HEK293 (cell line): ENCODE measurements around the gene C2CD2.

Experiments
- CTCF ChIA-PET: fragments of 350-600 bp; formaldehyde crosslinking; extraction: SDS; loops from one replicate; lab custom pipeline; 2021; ENCODE audit warnings: antibody characterized with exemption; lab: Yijun Ruan, JAX
- POLR2A ChIA-PET: fragments of 300-600 bp; formaldehyde crosslinking; extraction: SDS; loops from one replicate; lab custom pipeline; 2020; ENCODE audit warnings: antibody characterized with exemption, inconsistent platforms; lab: Yijun Ruan, JAX
- H3K27ac ChIP-seq: fragments of 200-500 bp; sonication (Bioruptor generic); 2 replicates; pipeline ENCODE4 v1.5.1; 2014; ENCODE audit warnings: low read depth, low read length, control low read depth, inconsistent platforms; ENCODE audit errors: extremely low read depth
- H3K36me3 ChIP-seq, 2 experiments: fragments of 200-500 bp in 1 of 2; sonication (Bioruptor generic) in 1 of 2; 1 replicate in 1 of 2; 2 replicates in 1 of 2; pipeline ENCODE4 v1.5.1; 2014 to 2017; ENCODE audit warnings: inconsistent platforms in 2 of 2, low read length in 2 of 2; ENCODE audit not compliant: control insufficient read depth in 2 of 2, insufficient read depth in 1 of 2
- H3K4me1 ChIP-seq: fragments of 200-500 bp; sonication (Bioruptor generic); 2 replicates; pipeline ENCODE4 v1.5.1; 2014; ENCODE audit warnings: mild to moderate bottlenecking, low read length, inconsistent platforms; ENCODE audit not compliant: control insufficient read depth, insufficient read depth
- H3K4me3 ChIP-seq: 2 replicates; pipeline ENCODE4 v1.5.1; 2011; ENCODE audit warnings: low read depth, mild to moderate bottlenecking, control low read depth, low read length, moderate library complexity
- H3K9me3 ChIP-seq: fragments of 200-500 bp; sonication (Bioruptor generic); 2 replicates; pipeline ENCODE4 v1.5.1; 2014; ENCODE audit warnings: low read depth, low read length, inconsistent platforms; ENCODE audit not compliant: control insufficient read depth, insufficient read depth
- EGR2 ChIP-seq: fragments of 450-650 bp; formaldehyde crosslinking; IDR thresholded peaks from 2 replicates; pipeline ENCODE4 v1.5.1; 2016; ENCODE audit warnings: low read depth, missing biosample characterization, missing genetic modification characterization
- HOXC10 ChIP-seq: sonication (generic); formaldehyde crosslinking; IDR thresholded peaks from 2 replicates; pipeline ENCODE4 v1.8.1; 2023; ENCODE audit warnings: mild to moderate bottlenecking, missing genetic modification reagents
- KLF7 ChIP-seq: fragments of 450-650 bp; formaldehyde crosslinking; IDR thresholded peaks from 2 replicates; pipeline ENCODE4 v1.5.1; 2016; ENCODE audit warnings: missing biosample characterization, missing genetic modification characterization, borderline replicate concordance
- MZF1 ChIP-seq: fragments of 450-650 bp; formaldehyde crosslinking; IDR thresholded peaks from 2 replicates; pipeline ENCODE4 v1.5.1; 2017; ENCODE audit warnings: missing biosample characterization, missing genetic modification characterization, borderline replicate concordance
- PATZ1 ChIP-seq: fragments of 450-650 bp; formaldehyde crosslinking; IDR thresholded peaks from 2 replicates; pipeline ENCODE4 v1.5.1; 2016; ENCODE audit warnings: missing biosample characterization, missing genetic modification characterization
- REPIN1 ChIP-seq: fragments of 450-650 bp; formaldehyde crosslinking; IDR thresholded peaks from 2 replicates; pipeline ENCODE4 v1.5.1; 2017; ENCODE audit warnings: missing biosample characterization, missing genetic modification characterization, low read depth
- SETDB1 ChIP-seq: IDR thresholded peaks from one replicate; pipeline ENCODE4 v1.6.1; 2017; ENCODE audit warnings: mild to moderate bottlenecking, low read length, moderate library complexity, mixed read lengths; ENCODE audit not compliant: insufficient read length
- WT1 ChIP-seq: fragments of 450-650 bp; formaldehyde crosslinking; IDR thresholded peaks from 2 replicates; pipeline ENCODE4 v1.5.1; 2016; ENCODE audit warnings: missing biosample characterization, missing genetic modification characterization
- ZBTB21 ChIP-seq: fragments of 450-650 bp; formaldehyde crosslinking; IDR thresholded peaks from 2 replicates; pipeline ENCODE4 v1.5.1; 2017; ENCODE audit warnings: missing biosample characterization, missing genetic modification characterization
- ZFHX2 ChIP-seq: fragments of 450-650 bp; formaldehyde crosslinking; conservative IDR thresholded peaks from 2 replicates; pipeline ENCODE4 v1.5.1; 2016; ENCODE audit warnings: missing biosample characterization, missing genetic modification characterization
- ZFP41 ChIP-seq: fragments of 450-650 bp; formaldehyde crosslinking; IDR thresholded peaks from 2 replicates; pipeline ENCODE4 v1.5.1; 2016; ENCODE audit warnings: missing biosample characterization, missing genetic modification characterization, borderline replicate concordance
- ZIC2 ChIP-seq: fragments of 450-650 bp; formaldehyde crosslinking; IDR thresholded peaks from 2 replicates; pipeline ENCODE4 v1.5.1; 2016; ENCODE audit warnings: missing biosample characterization, missing genetic modification characterization
- ZNF132 ChIP-seq: fragments of 450-650 bp; formaldehyde crosslinking; IDR thresholded peaks from 2 replicates; pipeline ENCODE4 v1.5.1; 2017; ENCODE audit warnings: missing biosample characterization, missing genetic modification characterization, borderline replicate concordance
- ZNF19 ChIP-seq: fragments of 450-650 bp; formaldehyde crosslinking; IDR thresholded peaks from 2 replicates; pipeline ENCODE4; 2016; ENCODE audit warnings: missing biosample characterization, missing genetic modification characterization, low read depth
- ZNF202 ChIP-seq: fragments of 450-650 bp; formaldehyde crosslinking; IDR thresholded peaks from 2 replicates; pipeline ENCODE4 v1.5.1; 2016; ENCODE audit warnings: missing biosample characterization, missing genetic modification characterization, borderline replicate concordance
- ZNF221 ChIP-seq: fragments of 450-650 bp; formaldehyde crosslinking; IDR thresholded peaks from 2 replicates; pipeline ENCODE4 v1.5.1; 2017; ENCODE audit warnings: missing biosample characterization, missing genetic modification characterization, borderline replicate concordance
- ZNF398 ChIP-seq: fragments of 450-650 bp; formaldehyde crosslinking; IDR thresholded peaks from 2 replicates; pipeline ENCODE4 v1.5.1; 2017; ENCODE audit warnings: missing biosample characterization, missing genetic modification characterization
- ZNF549 ChIP-seq: fragments of 450-650 bp; IDR thresholded peaks from 2 replicates; pipeline ENCODE4 v1.5.1; 2018; ENCODE audit warnings: missing biosample characterization, missing genetic modification characterization, mild to moderate bottlenecking, inconsistent platforms, moderate library complexity
- ZNF623 ChIP-seq: fragments of 450-650 bp; formaldehyde crosslinking; IDR thresholded peaks from 2 replicates; pipeline ENCODE4 v1.5.1; 2016; ENCODE audit warnings: missing biosample characterization, missing genetic modification characterization
- ZNF629 ChIP-seq: fragments of 450-650 bp; formaldehyde crosslinking; IDR thresholded peaks from 2 replicates; pipeline ENCODE4 v1.5.1; 2017; ENCODE audit warnings: missing biosample characterization, missing genetic modification characterization
- ZNF747 ChIP-seq: fragments of 450-650 bp; formaldehyde crosslinking; IDR thresholded peaks from 2 replicates; pipeline ENCODE4 v1.5.1; 2016; ENCODE audit warnings: missing biosample characterization, missing genetic modification characterization
- ZNF791 ChIP-seq: fragments of 450-650 bp; formaldehyde crosslinking; IDR thresholded peaks from 2 replicates; pipeline ENCODE4 v1.5.1; 2016; ENCODE audit warnings: missing biosample characterization, missing genetic modification characterization
- ZNF830 ChIP-seq: fragments of 450-650 bp; IDR thresholded peaks from 2 replicates; pipeline ENCODE4 v1.5.0; 2018; ENCODE audit warnings: missing biosample characterization, missing genetic modification characterization, low read depth, mild to moderate bottlenecking, moderate library complexity
- TF ChIP-seq, protein P1 (sequence below): fragments of 450-650 bp; formaldehyde crosslinking; IDR thresholded peaks from 2 replicates; pipeline ENCODE4 v1.5.1; 2017; ENCODE audit warnings: missing biosample characterization, missing genetic modification characterization

C2CD2 gene

GRCh38 chr21:41856572-41856971 is 97.2 kb downstream of the C2CD2 start (continued):
- TF ChIP-seq, protein P1, sequence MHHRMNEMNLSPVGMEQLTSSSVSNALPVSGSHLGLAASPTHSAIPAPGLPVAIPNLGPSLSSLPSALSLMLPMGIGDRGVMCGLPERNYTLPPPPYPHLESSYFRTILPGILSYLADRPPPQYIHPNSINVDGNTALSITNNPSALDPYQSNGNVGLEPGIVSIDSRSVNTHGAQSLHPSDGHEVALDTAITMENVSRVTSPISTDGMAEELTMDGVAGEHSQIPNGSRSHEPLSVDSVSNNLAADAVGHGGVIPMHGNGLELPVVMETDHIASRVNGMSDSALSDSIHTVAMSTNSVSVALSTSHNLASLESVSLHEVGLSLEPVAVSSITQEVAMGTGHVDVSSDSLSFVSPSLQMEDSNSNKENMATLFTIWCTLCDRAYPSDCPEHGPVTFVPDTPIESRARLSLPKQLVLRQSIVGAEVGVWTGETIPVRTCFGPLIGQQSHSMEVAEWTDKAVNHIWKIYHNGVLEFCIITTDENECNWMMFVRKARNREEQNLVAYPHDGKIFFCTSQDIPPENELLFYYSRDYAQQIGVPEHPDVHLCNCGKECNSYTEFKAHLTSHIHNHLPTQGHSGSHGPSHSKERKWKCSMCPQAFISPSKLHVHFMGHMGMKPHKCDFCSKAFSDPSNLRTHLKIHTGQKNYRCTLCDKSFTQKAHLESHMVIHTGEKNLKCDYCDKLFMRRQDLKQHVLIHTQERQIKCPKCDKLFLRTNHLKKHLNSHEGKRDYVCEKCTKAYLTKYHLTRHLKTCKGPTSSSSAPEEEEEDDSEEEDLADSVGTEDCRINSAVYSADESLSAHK (tag by site-specific recombination), result no peak
- TF ChIP-seq ZNF830 (tag by site-specific recombination) (no peak), WT1 (no peak)

DNA sequence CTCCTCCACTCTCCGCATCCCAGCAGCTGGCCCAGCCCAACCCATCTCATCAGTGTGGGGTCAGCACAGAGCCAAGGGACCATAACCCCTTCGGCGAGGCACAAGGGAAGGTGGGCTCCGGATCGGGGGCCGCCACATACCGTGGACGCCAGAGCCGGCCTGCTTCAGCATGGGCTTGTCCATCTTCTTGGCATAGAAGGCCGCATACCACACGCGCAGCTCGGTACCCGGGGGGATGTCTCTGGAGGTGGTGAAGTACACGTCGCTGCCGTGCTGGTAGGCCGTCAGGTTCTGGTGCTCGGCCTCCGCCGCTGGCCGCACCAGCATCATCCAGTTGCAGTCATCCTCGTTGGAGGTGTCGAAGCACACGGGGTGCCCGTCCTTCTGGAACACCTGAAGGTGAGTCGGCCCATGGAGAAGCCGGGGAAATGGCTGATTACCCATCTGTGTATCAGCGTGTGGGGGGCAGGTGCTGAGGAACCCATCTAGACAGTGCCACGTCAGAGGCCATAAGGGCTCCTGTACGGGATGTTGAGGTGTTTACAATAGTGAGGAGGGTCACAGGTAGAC is 99.3 kb downstream of the C2CD2 start:
- CTCF ChIA-PET, result interaction anchor here (1.1 to 1.8 kb wide), 2 partner anchors 38 to 245 kb away, joined by 4 to 5 read pairs; no protein-coding TSS in a partner anchor

GRCh38 chr21:41852929-41853320 is 100.9 kb downstream of the C2CD2 start:
- ChIA-PET CTCF (no interaction called here), POLR2A (no interaction called here)
- H3K9me3 ChIP-seq, result no peaks in the 10 kb centered on the region
- H3K4me1 ChIP-seq, result no peaks in the 10 kb centered on the region
- no peak overlapping the region for H3K4me3 ChIP-seq
- no peak overlapping the region for H3K27ac ChIP-seq
- H3K36me3 ChIP-seq, result peaks cover 0 to 49% of the 10 kb centered on the region in 2 experiments; a peak in 2 of 3 replicates
- TF ChIP-seq KLF7 (tag by site-specific recombination) (no peak), ZIC2 (tag by site-specific recombination) (0 out of 2 replicates have a peak, but pooled peaks have one; percentile 22), ZNF132 (tag by site-specific recombination) (no peak), EGR2 (tag by site-specific recombination) (peak; percentile 61; the same call in 1 of the 2 replicates), ZFHX2 (tag by site-specific recombination) (peak; percentile 53; the same call in 1 of the 2 replicates), ZNF221 (tag by site-specific recombination) (no peak)
- TF ChIP-seq, all 188 proteins: peak for 3

More for the DNA sequence above, 99.3 kb downstream of the C2CD2 start:
- Histone ChIP-seq H3K4me1 (no peaks in the 10 kb centered on the region), H3K27ac (no peak overlapping the region), H3K4me3 (no peak overlapping the region), H3K36me3 (peaks cover 0 to 57% of the 10 kb centered on the region in 2 experiments; a peak in 2 of 3 replicates), H3K9me3 (no peaks in the 10 kb centered on the region)
- TF ChIP-seq EGR2 (tag by site-specific recombination) (no peak), ZNF19 (tag by site-specific recombination) (no peak), ZNF221 (tag by site-specific recombination) (no peak), REPIN1 (tag by site-specific recombination) (no peak), HOXC10 (CRISPR knock-in tag) (no peak), ZNF623 (tag by site-specific recombination) (no peak), ZBTB21 (tag by site-specific recombination) (no peak), ZNF747 (tag by site-specific recombination) (no peak), ZFP41 (tag by site-specific recombination) (no peak), PATZ1 (tag by site-specific recombination) (no peak), ZNF629 (tag by site-specific recombination) (no peak), MZF1 (tag by site-specific recombination) (no peak), ZNF398 (tag by site-specific recombination) (no peak), ZNF549 (tag by site-specific recombination) (no peak), ZNF202 (tag by site-specific recombination) (no peak), SETDB1 (no peak), ZNF791 (no peak)
- POLR2A ChIA-PET, result no interaction called here
